HG03521 (cell line): ENCODE results near the gene IGSF9.
"Not testable (repeated sequence)": the region's sequence is repeated elsewhere in the genome, so short reads cannot be mapped to it uniquely, and the experiment has no call there.

Source experiments
- ATAC-seq: cut with Tn5 transposase; IDR thresholded peaks from one replicate; pipeline ENCODE4 v1.9.1; 2021; ENCODE audit warnings: mild to moderate bottlenecking, moderate library complexity; ENCODE audit not compliant: unreplicated experiment

The IGSF9 gene

DNA sequence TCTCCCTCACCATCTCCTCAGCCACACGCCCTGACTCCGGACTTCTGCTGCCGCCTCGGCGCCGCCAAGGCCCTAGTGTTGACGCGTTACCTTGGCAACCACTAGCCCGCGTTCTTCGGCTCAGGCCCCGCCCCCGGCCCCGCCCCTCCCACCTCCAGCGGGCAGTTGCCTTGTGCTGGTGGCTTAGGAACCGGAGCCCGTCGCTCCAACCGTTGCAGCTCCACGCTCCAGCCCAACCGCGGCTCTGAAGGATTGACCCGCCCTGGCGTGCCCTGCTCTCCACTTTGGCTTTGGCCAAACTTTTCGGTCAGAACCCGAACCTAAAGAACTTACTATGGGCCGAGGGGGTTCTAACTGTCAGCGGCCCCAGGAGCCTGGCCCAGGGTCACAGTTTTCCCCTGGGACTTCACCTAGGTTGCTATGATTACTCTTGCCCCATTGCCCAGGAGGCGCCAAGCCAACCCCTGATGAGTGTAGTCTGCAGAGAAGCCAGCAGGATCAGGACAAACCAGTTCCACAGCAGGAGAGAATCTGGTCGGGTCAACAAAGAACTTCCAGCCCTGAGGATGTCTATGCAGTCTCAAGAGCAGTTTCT is 45.2 kb downstream of the IGSF9 start, which contains the start of gene CFAP45:
CFAP45 (minus strand) TSS at position 80 of the 595 bp plus-strand sequence; CDS start at position 13, 67 bp downstream.
- ATAC-seq, result peak; percentile 58

DNA sequence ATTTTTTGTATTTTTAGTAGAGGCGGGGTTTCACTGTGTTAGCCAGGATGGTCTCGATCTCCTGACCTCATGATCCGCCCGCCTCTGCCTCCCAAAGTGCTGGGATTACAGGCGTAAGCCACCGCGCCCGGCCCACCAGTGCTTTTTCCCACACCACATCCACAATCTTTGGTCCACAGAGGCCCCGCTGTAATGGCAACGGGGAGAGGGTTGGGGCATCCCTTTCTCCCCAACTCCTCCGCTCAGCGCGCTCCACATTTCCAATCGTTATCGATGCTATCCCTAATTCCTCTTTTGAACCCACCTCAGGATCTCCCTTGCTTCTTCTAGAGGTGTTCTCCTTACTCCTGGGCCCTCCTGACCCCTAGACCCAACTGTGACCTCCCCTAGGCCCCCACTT is 45.8 kb downstream of the IGSF9 start:
- ATAC-seq, result not testable (repeated sequence)

DNA sequence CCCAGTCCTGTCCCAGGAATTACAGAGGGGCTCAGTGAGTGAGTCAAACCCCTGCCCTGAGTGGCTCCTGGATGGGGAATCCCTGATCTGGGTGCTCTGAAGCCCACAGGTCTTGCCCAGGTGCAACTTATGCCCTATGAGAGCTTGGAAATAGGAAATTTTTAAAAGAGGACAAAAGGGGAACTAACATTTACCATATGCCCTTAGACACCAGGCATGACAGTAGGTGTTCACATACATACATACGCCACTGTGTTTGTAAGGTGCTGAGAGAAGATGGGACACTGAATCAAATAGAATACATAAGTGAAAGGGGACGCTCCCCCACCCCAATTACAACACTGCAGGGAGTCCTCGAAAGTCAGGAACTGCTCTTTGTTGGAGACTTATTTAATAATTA is 46.9 kb downstream of the IGSF9 start:
- ATAC-seq, result no peak

DNA sequence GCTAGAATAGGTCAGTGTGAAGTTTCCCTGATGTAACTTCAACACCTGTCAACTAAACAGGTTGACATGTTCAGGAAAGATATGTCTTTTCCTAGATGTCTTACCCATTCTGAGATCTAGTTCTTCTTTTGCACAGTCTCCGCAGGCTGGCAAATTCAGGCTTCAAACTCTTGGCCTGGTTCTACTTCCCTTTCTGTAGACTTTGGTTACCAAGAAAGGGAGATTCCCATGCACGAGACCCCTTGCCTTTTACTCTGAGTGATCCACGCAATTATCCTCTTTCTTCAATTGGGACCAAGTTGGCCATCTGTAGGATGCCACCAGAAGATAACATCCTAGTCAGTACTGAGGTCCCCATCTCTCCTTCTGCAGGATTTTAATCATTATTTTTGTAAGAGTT is 47.5 kb downstream of the IGSF9 start:
- no peak for ATAC-seq

DNA sequence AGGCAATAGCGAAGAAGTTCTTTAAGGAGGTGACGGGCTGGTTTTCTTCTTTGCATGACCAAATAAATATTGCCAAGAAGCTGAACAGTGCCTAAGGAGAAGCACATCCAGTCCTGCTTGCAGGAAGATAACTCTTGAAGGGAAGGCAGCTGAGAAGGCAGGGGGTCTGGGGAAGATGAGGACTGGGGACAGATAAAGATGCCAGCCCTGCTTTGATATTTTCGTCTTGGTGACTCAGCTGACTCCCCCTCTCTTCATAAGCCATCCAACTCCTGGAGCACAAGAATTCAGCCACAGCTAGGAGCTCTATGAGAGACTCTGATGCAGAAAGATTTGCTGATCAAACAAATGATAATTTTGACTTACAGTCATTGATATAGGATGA is 48.9 kb downstream of the IGSF9 start:
- no peak for ATAC-seq

DNA sequence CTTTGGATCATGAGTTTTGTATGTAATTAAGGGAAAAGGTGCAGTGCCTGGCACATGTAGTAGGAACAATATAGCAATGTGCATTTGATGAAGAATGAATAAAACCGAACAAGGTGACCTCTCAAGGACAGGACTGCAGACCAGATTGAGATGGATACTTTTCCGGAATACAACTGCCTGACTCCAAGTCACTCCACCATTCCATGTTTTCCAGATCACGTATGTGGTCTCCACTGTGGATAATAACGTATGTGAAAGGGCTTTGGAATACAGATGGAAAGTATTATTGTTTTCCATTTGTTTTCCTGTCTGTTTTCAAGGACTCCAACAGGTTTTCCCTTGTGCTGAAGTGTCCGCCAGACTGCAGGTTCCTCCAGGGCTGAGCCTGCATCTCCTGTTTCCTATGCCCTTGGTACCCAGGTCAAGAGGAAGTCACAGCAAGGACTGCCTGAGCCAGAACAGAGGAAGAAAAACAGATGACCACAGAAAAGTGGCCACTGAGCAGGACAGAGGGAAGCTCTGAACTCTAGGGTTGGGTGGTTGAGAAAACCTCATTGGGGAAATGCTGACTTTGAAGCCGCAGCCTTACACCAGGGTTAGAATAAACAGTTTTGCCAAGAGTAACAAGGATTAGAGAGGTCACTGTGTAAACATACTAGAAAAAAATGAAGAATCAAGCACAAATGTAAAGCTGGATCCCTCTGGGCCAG is 49.4 kb downstream of the IGSF9 start:
- ATAC-seq, result no peak

DNA sequence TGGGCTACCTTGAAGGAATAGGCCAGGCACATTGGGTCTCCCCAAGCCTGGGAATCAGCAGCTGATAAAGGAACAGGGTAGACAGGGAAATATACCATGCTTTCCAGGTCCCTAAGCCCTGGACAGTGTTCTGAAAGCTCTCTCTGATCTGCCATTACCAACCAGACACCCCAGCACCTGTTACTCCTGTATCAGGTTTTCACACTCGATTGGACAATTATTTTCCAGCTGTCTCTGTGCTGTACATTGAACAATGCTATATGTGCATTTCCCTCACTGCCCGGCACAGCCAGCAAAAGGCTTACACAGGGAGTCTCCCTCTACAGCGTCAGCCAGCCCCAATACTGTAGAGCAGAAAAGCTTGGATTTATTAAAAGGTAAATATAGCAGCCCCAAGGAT is 50.1 kb downstream of the IGSF9 start:
- ATAC-seq, result no peak

DNA sequence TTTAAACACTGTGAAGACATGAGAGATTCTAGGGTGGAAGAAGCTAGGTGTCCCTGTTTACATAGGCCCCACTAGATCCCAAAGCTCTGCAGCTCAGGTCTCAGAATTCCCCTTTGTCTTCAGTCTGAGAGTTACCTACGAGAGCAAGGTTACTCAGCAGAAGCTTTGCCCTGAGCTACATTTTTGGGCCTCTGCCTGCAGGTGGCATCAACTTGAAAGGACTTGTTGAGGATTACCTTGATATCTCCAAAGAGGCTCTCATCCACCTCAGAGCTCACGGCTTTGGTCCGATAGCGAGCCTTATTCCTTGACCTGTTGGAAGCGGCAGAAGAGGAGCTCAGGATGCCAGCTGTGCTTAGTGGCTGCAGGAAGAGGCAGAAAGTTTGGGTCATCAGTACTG is 52.5 kb downstream of the IGSF9 start:
- no peak for ATAC-seq

DNA sequence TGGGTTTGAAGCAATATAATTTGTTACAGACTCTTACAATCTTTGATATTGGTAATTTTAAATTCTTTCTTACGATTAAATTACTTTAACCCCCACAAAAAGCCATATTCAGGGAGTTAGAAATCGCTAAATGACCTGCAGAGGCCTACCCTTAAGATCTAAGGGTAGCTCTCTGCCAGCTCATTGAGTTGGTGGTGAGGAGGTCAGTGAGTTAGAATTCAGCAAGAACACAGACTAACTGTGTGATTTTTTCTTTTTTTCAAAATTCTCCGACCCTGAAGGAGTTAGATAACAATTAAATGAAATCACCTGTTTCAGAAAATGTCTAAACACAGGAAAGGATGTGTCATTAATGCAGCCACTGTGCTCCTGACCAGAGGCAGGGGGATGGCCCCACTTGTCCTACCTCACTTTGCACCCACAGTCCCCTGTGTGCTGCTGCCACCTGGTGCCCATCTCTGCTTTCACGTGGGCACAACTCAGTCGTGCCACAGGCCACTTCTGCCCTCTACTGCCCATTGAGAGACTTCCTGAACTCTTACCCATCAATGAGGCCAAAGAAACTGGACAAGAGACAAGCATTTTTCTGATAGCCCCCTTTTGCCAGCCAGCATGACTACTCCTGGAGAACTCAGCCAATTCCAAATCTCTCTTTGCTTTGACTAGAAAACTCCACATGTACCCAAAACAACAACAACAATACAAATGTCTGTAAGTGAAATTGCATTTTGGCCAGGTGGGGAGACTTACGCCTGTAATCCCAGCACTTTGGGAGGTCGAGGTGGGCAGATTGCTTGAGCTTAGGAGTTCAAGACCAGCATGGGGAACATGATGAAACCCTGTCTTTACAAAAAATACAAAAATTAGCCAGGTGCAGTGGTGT is 53.9 kb downstream of the IGSF9 start:
- no peak for ATAC-seq

DNA sequence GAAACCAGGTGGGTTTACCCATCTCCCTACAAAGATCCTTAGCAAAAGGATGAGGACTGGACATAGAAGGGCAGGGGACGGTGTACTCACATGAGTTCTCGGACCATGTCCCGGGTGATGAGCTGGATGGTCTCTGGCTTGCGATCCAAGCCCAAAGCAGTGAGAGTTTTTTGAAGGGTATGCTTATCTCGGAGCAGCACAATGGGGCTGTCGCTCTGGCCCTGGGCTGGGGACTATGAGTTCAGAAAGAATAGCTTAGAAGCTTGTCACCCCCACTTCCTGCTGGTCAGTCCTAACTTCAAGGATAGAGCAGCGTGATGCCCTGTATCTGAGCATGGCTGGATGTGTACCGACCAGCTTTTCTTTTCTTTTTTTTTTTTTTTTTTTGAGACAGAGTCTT is 55.0 kb downstream of the IGSF9 start:
- no peak for ATAC-seq

DNA sequence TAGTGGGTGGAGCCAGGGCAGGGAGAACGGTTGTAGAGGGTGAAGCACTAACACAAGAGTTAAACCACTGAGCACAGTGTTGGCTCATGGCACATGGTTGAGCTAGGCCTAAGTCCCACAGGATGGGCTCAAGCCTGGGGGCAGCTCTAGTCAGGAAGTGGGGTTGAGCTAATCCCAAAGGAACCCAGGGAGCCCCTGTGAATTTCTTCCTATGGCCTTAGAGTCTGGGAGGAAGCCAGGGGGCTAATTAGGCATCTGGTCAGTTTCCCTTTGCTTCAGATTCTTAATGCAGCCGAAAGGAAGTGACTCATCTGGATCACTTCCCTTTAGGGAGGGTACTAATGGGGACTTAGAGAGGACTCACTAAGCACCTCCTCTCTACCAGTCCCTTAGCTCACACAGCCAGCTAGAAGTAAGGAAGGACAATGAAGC is 55.6 kb downstream of the IGSF9 start:
- ATAC-seq, result peak; percentile 86

DNA sequence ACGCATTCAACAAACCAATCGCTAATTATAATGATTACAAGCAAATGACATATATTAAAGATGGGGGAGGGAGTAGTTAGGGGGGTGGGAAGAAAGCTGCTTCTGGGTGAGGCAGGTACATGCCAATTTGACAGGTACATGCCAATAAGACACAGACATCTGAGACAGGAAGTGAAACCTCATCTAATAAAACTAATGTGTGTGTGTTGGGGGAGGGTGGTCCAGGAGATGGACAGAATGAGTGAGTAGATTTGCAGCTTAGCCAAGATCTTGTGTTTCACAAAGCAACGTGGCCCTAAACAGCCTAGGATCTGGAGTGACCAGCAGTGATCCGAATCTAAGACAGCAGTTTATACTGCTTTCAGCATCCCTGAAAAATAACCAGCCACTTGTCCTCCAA is 56.2 kb downstream of the IGSF9 start:
- ATAC-seq, result no peak

DNA sequence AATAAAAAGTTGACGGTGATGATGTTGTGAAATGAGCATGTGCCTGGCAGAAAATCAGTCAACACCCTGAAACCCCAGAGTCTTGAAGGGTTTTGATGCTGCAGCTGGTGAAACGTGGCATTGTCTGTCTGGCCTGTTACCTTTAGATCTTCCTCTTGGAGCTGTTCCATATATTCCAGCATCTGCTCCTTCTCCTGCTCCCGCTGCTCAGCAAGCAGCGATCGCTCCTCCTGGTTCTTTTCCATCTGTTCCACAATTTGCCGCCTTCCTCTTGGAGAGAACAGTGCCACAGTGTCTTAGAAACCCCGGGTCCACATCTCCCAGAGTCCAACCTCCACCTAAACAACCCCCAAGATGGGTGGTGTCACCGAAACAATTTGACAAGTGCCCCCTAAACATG is 61.1 kb downstream of the IGSF9 start:
- no peak for ATAC-seq

DNA sequence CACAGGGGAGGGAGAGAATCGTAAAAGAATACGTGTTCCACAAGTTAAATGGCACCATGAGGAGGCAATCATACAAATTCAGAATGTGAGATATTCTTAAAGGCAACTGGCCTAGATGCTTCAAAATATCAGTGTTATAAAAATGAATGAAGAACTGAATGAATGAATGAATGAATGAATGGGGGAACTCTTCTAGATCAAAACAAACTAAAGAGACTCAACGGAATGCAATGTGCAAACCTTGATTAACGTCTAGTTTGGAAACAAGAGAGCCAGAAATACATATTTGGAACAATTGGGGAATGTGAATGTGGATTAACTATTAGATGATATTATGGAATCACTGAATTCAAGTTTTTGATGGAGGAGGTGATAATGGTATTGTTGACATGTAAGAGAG is 62.3 kb downstream of the IGSF9 start:
- no peak for ATAC-seq

DNA sequence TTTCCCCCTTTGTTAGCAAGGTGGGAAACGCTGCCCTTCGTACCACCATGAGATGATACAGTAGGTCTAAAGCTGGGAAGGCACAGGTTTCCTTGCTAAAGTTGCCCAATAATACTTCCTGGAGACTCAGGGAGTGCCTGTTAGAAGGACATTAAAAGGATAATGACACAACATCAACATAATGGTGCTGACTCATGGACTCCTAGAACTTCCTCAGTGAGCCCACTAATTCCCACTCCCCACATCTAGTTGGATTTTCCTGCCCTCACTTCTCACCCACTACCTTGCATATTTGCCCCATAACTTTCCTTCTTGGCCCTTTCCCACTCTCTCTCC is 62.9 kb downstream of the IGSF9 start:
- ATAC-seq, result no peak

DNA sequence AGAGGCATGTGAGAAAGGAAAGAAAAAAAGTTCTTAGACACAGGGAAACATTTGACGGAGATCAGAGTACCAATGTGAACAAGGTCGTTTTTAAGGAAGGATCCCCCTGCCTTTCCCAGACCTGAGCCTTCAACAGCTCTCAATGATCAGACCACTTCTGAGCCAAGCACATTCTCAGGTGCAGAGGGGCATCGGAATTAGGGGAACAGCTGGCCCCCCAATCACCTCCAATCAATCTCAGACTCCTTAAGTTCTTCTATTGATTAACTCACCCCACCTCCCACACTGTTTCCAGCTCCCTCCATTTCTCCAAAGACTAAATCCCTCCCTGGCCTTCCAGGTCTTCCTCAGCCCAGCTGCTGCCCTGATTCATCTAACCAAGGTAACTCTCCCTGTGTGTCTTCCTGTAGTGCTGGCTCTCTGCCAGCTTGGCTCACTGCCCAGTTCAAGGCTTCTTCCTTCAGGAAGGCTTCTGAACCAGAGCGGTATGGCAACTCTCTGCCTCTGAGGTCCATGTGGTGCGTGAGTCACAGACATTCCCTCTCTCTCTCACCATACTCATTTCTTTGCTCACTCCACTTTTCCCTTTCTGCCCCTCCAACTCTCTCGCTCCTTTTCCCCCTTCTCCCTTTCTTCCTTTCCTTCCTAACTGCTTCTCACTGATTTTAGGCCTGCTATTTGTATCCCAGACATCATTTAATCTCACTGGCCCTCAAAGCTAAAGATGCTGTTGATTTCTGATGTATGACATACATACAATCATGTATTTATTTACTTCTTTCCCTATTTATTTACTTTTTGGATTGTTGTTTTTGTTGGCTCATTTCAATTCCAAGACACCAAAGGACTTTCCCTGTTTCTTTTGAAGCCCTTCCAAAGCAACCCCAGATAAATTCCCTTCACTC is 63.5 kb downstream of the IGSF9 start:
- ATAC-seq, result no peak

DNA sequence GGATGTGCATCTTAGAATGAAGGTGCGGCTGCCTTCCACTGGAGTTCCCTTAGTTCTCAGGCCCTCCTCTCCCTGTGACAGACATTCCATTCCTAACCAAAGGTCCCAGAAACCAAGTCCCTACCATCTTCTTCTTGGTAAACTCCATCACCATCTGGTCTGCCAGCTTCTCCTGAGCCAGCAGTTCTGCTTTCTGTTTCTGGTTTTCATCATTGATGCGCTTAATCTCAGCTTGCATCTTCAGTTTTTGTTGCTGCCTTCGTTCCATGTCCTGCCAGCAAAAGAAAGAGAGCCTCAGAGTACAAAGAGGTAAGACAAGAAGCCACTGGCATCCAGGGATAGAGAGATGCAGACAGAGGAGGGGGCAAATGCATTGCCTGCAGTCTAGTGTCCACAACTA is 65.0 kb downstream of the IGSF9 start:
- ATAC-seq, result no peak

DNA sequence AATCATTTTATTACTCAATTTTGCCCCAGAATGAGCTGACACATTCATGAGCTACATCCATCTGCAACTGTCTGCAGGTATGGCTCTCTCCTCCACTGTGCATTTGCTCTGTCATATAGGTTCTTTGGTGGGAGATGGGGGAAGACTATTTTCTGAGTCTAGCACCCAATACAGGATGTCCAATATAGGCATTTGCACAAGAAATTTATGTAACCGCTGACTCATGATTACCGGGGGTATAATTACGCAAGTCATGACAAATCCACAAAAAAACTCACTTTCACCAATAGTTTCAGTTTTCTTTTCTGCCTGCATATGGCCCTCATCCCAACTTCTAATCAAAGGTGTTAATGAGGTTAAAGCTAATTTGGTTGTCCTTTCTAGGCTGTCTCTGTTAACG is 65.4 kb downstream of the IGSF9 start:
- no peak for ATAC-seq

DNA sequence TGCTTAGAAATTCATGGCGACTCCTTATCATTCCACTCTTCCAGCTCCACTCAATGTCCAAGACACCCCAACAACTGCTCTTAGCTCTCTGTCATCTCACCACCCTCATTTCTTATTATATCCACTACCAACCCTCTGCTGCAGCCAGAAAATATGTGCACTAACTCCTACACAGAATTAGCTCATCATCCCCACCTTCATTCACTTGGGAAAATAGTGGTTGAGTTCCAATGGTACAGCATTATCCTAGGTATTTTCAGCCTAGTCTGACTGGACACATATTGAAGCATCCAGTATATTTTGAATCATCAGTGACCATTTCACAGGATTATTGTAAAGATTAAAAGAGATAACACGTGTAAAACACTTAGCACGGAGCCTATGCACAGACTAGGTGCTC is 66.3 kb downstream of the IGSF9 start:
- ATAC-seq, result no peak

DNA sequence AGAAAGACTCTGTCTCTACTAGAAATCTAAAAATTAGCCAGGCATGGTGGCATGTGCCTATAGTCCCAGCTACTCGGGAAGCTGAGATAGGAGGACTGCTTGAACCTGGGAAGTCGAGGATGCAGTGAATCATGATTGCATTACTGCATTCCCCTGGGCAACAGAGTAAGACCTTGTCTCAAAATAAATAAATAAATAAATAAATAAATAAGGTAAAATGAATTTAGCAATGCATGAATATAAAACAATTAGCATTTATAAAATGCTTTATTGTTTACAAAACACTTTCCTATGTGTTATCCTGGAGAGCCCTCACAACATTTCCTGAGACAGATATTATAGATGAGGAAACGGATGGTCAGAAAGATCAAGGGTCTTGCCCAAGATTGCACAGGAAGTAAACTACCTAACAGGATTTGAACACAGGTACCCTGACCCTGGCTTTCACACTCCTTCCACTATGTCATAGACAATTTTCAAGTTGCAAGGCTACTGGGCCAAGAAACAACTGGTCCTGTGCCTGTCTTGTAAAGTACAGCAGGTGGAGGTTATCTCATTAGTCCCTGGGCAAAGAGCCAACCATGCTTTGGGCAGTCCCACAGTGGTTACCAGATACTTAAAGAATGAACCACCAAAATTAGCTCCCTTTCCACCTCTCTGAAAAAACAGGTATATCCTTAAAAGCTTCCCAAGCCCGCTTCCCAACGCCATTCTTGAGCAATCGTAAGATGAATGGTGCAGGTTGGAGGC is 67.5 kb downstream of the IGSF9 start:
- no peak for ATAC-seq
